Measurements from ENCODE around the gene CACNB2. TPM values are rescaled to one million over a fixed set of nuclear protein-coding genes. Genes with fewer than 3 reads are reported as not detected.
A peak's percentile ranks its signal among the peaks of the same experiment; 100 is the strongest.

The CACNB2 gene
- total and polyA plus RNA-seq, 10 of the 15 experiments (the other 5 are each of a cell fraction or from before 2014, with no cell fraction given), result 0.62 to 8.1 (median 1.2) TPM

DNA sequence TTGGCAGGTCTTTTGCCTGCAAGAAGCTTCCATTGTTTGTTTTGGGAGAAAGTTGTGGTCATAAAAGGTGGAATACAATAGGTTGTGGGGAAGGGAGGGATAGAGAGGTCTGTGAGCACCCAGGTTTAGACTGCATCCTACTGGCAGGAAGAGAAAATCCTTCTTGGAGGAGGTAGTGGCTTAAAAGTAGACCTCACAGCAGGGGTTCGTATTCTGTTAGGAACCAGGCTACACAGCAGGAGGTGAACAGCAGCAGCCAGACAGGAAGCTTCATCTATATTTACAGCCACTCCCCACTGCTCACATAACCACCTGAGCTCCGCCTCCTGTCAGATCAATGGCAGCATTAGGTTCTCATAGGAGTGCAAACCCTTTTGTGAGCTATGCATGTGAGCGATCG is 265.9 kb downstream of the CACNB2 start (continued):
- TF ChIP-seq, protein P1, sequence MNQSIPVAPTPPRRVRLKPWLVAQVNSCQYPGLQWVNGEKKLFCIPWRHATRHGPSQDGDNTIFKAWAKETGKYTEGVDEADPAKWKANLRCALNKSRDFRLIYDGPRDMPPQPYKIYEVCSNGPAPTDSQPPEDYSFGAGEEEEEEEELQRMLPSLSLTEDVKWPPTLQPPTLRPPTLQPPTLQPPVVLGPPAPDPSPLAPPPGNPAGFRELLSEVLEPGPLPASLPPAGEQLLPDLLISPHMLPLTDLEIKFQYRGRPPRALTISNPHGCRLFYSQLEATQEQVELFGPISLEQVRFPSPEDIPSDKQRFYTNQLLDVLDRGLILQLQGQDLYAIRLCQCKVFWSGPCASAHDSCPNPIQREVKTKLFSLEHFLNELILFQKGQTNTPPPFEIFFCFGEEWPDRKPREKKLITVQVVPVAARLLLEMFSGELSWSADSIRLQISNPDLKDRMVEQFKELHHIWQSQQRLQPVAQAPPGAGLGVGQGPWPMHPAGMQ (IDR thresholded peaks at IDR 0.05; ENCODE audit: borderline replicate concordance), result no peak
- no peak for TF ChIP-seq SIN3A (IDR thresholded peaks at IDR 0.05; ENCODE audit: low read depth, low read length)
- TF ChIP-seq KLF5 (IDR thresholded peaks at IDR 0.05; ENCODE audit: partially characterized antibody), result no peak

DNA sequence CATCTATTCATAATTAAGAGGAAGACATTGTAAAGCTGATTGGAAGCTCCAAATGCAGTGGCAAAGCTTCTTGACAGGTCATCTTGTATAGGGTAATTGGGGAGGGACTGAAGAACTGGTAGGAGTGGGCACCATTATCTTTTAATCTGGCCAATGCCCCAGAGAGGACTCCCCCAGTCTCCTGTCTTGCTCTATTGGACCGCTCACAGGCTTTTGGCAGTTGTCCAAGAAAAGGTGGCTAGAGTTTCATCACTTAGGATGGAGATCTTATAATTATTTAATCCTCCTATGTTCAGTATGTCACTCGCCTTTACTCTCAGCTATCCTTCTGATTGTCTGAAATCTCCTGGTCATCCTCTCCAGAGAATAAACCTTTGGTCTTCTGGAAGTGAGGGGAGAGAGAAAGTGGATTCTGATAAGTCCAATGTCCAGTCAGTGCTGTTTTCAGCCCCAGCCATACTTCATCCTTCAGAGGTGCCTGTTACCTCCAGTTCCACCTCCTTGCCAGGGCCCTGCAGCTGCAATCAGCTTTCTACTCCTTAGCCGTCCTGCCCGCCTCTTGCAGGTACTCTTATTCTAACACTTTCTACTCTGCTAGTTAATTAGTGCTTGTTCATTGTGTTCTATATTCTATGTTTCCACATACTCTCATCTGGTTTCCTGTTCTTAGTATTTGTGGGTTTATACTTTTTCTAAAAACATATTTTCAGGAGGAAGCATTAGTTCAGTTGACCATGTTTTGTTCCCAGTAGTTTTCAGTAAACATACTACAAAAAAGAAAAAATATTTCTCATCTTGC is 269.6 kb downstream of the CACNB2 start:
- ChIA-PET CTCF (interaction anchor here (0.6 to 1.2 kb wide), 4 partner anchors 9 to 86 kb away, joined by 3 to 5 read pairs (median 4); no protein-coding TSS in a partner anchor), POLR2A (interaction anchor here (0.6 to 1.0 kb wide), 7 partner anchors 9 to 63 kb away, joined by 3 to 10 read pairs (median 3); no protein-coding TSS in a partner anchor), RAD21 (ENCODE audit: unreplicated experiment) (interaction anchor here (0.6 to 5.2 kb wide), 4 partner anchors 9 to 59 kb away, joined by 3 to 35 read pairs (median 4); no protein-coding TSS in a partner anchor), SMC1A (ENCODE audit: uncharacterized antibody, unreplicated experiment) (interaction anchor here (0.6 to 12.2 kb wide), 9 partner anchors 9 to 106 kb away, joined by 3 to 163 read pairs (median 3); no protein-coding TSS in a partner anchor)
- no peak overlapping the region for H3K4me2 ChIP-seq (ENCODE audit: control insufficient read depth, insufficient read depth)
- WGBS (ENCODE audit: insufficient coverage, insufficient replicate concordance, low lambda C conversion rate, missing lambda C conversion rate), result 14% methylated on average over 4 of the region's 4 CpGs
- no peaks in the 10 kb centered on the region for H3K4me1 ChIP-seq (ENCODE audit: control insufficient read depth, insufficient read depth, low read length)
- no peaks in the 10 kb centered on the region for H3K27me3 ChIP-seq (replicated peaks in 1 of 2; ENCODE audit: control insufficient read depth in 2 of 2, insufficient read depth in 2 of 2, low read length in 1 of 2)
- no peak overlapping the region for H3K27ac ChIP-seq (ENCODE audit: control insufficient read depth, insufficient read depth)
- no peak overlapping the region for H2AFZ ChIP-seq (ENCODE audit: control insufficient read depth, low read depth, low read length)
- H3K9ac ChIP-seq (ENCODE audit: control insufficient read depth, insufficient read depth, low read length), result no peak overlapping the region
- FAIRE-seq, result no peak
- H3K4me3 ChIP-seq, result no peak overlapping the region
- DNase-seq (ENCODE audit: low read depth, low spot score), result no peak
- peak; percentile 69 for ATAC-seq
- intact Hi-C loops (cut with micrococcal nuclease; ENCODE audit: unreplicated experiment), result no loop called here
- H3K9me3 ChIP-seq (replicated peaks; ENCODE audit: control insufficient read depth, insufficient read depth, low read length), result no peaks in the 10 kb centered on the region
- in situ Hi-C loops (cut with MboI), result no loop called here
- no peaks in the 10 kb centered on the region for H4K20me1 ChIP-seq (ENCODE audit: control insufficient read depth, insufficient read depth)
- TSS peak; percentile 92 for BruUV-seq (replicated peaks)
- no peaks in the 10 kb centered on the region for H3K79me2 ChIP-seq (ENCODE audit: control insufficient read depth, insufficient read depth, low read length)
- no peaks in the 10 kb centered on the region for H3K36me3 ChIP-seq (ENCODE audit: control insufficient read depth in 2 of 2, insufficient read depth in 2 of 2, low read length in 1 of 2)
- no peak for TF ChIP-seq IRF4 (IDR thresholded peaks at IDR 0.05; ENCODE audit: low read depth, low read length)
- peak in 1 of 2 experiments; percentile 48; a peak in 3 of 4 replicates for TF ChIP-seq EP300 (IDR thresholded peaks at IDR 0.05; ENCODE audit: borderline replicate concordance in 1 of 2, control insufficient read depth in 1 of 2, low read depth in 2 of 2, low read length in 2 of 2)
- no peak for TF ChIP-seq HDGF (IDR thresholded peaks at IDR 0.05)
- TF ChIP-seq CHD2 (IDR thresholded peaks at IDR 0.05; ENCODE audit: borderline replicate concordance, low read depth, low read length), result no peak
- TF ChIP-seq BCL11A (IDR thresholded peaks at IDR 0.05; ENCODE audit: low read depth, low read length), result 0 out of 2 replicates have a peak, but pooled peaks have one; percentile 12
- TF ChIP-seq ZNF217 (IDR thresholded peaks at IDR 0.05), result peak; percentile 65; the same call in 1 of the 2 replicates
- peak; percentile 33 for TF ChIP-seq SMAD1 (IDR thresholded peaks at IDR 0.05; ENCODE audit: low read depth, partially characterized antibody)
- TF ChIP-seq LARP7 (IDR thresholded peaks at IDR 0.05), result no peak
- peak; percentile 92 for TF ChIP-seq ZNF24 (IDR thresholded peaks at IDR 0.05)
- no peak for TF ChIP-seq IKZF1 (conservative IDR thresholded peaks at IDR 0.05)
- TF ChIP-seq MYC (IDR thresholded peaks at IDR 0.05; ENCODE audit: insufficient read depth, insufficient read length, insufficient replicate concordance, low read length, severe bottlenecking), result no peak
- TF ChIP-seq IKZF2 (IDR thresholded peaks at IDR 0.05), result peak; percentile 41 to 61; a peak in 2 of 4 replicates
- TF ChIP-seq PML (IDR thresholded peaks at IDR 0.05; ENCODE audit: low read length), result no peak
- TF ChIP-seq SMARCA5 (IDR thresholded peaks at IDR 0.05), result no peak
- 0 out of 2 replicates have a peak, but pooled peaks have one; percentile 41 for TF ChIP-seq ZNF687 (IDR thresholded peaks at IDR 0.05)

All from GM12878 (cell line).